WTC11 (cell line): ENCODE data around the gene PTPRF.

Source experiments
- CTCF ChIP-seq: fragments of 200-600 bp; IDR thresholded peaks from 2 replicates; pipeline ENCODE4 v1.8.0; 2022; ENCODE audit warnings: antibody characterized with exemption
- ETV6 ChIP-seq: sonication (generic); formaldehyde crosslinking; IDR thresholded peaks from 2 replicates; pipeline ENCODE4 v1.8.1; 2022; ENCODE audit warnings: mild to moderate bottlenecking, missing genetic modification reagents
- RELA ChIP-seq: sonication (generic); formaldehyde crosslinking; IDR thresholded peaks from 2 replicates; pipeline ENCODE4 v1.8.1; 2022; ENCODE audit warnings: missing genetic modification reagents, mild to moderate bottlenecking, borderline replicate concordance
- ZNF416 ChIP-seq: fragments of 250-450 bp; sonication (Bioruptor Pico); IDR thresholded peaks from 2 replicates; pipeline ENCODE4 v1.9.0; 2021; ENCODE audit warnings: mild to moderate bottlenecking, inconsistent platforms
- TF ChIP-seq, protein P1 (sequence below): sonication (generic); formaldehyde crosslinking; IDR thresholded peaks from 2 replicates; pipeline ENCODE4 v1.8.1; 2022; ENCODE audit warnings: mild to moderate bottlenecking, moderate library complexity, missing genetic modification reagents

- TF ChIP-seq CTCF = no peak
- TF ChIP-seq ETV6 = no peak
- no peak for TF ChIP-seq RELA (CRISPR knock-in tag)
- TF ChIP-seq, protein P1, sequence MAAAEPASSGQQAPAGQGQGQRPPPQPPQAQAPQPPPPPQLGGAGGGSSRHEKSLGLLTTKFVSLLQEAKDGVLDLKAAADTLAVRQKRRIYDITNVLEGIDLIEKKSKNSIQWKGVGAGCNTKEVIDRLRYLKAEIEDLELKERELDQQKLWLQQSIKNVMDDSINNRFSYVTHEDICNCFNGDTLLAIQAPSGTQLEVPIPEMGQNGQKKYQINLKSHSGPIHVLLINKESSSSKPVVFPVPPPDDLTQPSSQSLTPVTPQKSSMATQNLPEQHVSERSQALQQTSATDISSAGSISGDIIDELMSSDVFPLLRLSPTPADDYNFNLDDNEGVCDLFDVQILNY (CRISPR knock-in tag) = no peak
- no peak for TF ChIP-seq ZNF416 (CRISPR knock-in tag)
Observed at GRCh38 chr1:43548285-43549271, 17.9 kb downstream of the PTPRF start.
